Measurements from ENCODE around the gene C16orf74.

C16orf74 gene

DNA sequence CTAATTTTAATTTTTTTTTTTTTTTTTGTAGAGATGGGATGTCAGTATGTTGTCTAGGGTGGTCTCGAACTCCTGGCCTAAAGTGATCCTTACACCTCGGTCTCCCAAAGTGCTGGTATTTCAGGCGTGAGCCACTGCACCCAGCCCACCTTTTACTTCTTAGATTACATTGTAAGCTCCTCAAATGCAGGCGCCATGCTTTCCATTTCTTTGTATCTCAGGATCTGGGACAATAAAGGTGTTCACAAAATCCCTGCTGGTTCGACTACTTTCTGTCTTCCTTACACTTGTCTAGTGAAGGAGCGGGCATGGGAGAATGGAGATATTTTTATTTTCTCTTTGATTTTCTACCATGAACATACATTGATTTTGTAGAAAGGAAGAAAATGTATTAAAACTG lies 23.2 kb upstream of the C16orf74 start:
- no peak for DNase-seq

DNA sequence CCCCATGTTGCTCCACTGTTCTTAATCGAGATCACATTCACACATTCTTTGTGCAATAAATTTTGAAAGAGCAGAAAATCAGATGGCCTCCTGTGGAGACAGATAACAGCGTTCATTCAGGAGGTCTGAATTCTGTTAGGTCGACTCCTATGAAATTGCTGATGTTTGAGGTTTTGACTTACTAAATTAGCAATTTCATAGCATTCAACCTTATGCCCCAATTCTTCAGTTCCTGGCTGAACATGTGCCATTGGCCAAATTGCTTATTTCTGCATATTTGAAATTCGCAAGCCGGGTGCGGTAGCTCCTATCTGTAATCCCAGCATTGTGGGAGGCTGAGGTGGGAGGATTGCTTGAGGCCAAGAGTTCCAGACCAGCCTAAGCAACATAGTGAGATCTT lies 22.1 kb upstream of the C16orf74 start:
- DNase-seq = no peak

DNA sequence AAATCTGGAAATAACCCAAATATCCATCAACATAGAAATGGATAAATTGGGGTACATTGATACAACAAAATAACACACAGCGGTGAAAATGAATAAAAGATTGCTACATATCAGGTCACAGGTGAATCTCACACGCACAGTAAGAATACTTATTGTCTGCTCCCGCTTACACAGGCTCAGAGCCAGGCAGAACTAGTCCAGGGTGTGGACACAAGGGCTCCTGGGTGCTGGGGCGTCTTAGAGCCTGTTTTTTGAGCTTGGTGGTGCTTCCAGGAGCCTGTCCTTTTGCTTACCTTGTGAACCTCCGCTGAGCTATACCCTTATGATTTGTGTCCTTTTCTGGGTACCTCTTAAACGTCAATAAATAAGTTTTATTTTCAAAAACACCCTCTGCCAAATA lies 19.8 kb upstream of the C16orf74 start:
- no peak for DNase-seq

DNA sequence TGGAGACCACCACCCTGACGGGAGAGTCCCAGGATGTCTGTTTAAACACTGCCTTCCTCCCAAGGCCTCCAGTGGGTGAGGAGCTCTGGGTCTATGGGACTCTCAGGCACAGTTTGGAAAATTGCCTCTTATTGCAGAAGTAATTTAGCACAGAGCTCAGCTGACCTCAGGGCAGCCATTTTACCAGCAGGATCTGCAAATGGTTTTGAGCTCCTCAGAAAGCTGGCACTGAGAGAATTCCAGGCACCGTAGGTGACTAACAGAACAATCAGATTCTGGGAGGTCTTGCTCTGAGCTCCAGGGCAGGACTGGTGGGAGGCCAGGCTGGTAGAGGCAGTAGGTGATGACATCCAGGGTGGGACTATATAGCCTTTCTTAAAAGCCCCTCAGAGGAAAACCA lies 17.3 kb upstream of the C16orf74 start:
- no peak for DNase-seq

DNA sequence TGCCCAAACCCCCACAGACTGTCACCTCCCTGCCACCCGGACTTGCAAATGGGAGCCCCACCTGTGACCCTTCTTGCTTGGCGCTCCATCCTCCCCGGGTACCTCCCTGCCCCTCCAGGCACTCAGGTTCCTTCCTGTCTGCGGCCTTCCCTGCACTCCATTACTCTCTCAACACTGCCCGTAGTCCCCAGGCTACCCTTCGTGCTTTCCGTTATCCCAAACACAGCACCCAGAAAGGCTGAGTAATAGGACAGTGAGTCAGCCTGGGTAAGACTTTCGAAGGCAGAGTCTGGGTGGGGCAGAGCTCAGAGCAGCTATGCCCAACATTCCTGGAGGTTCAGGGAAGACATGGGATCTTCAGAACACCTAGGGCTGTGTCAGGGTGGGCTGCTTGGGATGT lies 16.6 kb upstream of the C16orf74 start:
- DNase-seq = no peak

DNA sequence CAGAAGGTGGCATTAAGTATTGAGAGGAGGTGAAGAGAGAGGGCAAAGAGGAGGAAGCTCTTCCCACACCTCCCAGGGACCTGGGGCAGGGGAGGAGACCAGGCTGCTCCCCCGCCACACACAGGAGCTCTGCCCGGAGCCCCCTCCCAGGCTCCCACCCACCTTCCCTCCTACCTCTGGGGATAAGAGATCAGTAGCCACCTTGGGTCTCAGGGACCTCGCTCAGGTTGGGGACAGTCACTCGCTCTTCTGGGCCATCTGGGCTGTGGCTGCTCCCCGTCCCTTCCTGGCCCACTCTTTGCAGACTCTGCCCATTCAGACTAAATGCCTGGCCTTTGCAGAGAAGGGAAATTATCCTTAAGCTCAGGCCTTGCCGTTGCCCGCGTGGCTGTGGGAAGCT lies 14.9 kb upstream of the C16orf74 start:
- DNase-seq = no peak

- DNase-seq = no peak
Measured at GRCh38 chr16:85765211-85765610, 14.3 kb upstream of the C16orf74 start.

GRCh38 chr16:85763616-85764015 lies 12.7 kb upstream of the C16orf74 start:
- DNase-seq = no peak

DNA sequence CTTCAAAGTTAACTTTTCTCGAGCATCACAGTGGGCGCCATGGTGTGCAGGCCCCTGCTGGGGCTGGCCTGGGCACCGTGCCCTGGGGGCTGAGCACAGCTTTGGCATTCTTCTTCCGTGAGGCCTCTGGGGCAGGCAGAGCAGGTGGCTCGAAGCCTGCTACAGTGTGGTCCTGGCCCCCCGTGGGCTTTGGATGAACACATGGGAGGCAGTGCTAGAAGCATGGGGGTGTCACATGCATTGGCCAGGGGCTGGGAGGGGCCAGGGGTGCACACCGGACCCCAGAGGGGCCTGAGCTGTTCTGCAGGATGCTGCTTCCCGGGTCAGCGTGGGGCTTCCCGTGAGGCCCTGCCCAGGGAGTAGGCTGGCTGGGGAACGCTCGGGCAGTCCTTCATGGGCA lies 12.1 kb upstream of the C16orf74 start:
- DNase-seq = no peak

- DNase-seq = no peak
Measured at GRCh38 chr16:85761861-85762260, 11.0 kb upstream of the C16orf74 start.

DNA sequence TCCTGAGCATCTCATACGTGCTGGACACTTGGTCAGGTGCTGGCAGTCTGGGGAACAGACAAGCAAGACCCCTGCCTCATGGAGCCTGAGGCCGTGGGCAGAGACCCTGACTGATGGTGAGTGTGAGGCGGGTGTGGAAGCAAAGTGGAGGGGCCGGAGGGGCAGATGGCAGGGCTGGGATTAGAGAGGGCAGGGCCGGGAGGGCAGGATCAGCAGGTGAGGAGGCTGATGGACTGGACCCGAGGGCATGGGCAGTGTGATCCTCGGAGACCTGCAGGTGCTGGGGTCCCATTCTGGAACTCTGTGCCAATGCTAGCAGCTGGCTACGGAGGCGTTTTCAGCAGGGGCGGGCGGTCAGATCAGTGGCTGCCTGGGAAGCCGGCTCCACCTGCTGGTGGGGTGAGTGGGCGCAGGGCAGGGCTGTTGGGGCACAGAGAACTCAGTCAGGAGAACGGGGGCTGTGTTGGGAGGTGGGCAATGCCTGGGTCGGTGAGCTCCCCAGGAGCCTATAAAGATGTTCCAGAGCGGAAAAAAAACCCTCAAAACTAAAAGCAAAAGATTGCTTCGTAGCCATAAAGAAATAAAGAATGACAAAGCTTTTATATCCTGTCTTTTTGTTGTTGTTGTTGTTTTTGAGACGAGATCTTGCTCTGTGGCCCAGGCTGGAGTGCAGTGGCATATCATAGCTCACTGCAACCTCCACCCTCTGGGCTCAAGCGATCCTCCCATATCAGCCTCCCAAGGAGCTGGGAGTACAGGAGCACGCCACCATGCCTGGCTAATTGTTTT lies 8.9 kb upstream of the C16orf74 start:
- DNase-seq = no peak

- no peak for DNase-seq
Measured at GRCh38 chr16:85759136-85759535, 8.2 kb upstream of the C16orf74 start.

DNA sequence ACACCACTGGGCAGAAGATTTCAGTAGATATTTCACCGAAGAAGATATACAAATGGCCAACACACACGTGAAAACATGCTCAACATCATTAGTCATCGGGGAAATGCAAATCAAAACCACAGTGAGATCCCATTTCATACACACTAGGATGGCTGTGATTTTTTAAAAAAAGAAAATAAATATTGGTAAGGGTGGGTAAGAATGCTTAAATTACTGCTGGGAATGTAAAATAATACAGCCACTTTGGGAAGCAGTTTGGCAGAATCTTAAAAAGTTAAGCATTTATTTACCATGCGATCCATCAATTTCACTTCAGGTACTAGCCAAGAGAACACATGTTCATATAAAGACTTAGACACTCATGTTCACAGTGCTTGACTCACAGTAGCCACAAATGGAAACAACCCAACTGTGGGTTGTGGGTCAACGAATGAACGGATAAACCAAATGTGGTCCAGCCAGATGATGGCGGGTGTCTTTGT lies 6.5 kb upstream of the C16orf74 start:
- DNase-seq = no peak

GRCh38 chr16:85755929-85756768 lies 5.3 kb upstream of the C16orf74 start:
- no peak for DNase-seq

- DNase-seq = no peak
Measured at GRCh38 chr16:85754413-85754812, 3.5 kb upstream of the C16orf74 start.

GRCh38 chr16:85753976-85754375 lies 3.1 kb upstream of the C16orf74 start:
- no peak for DNase-seq

DNA sequence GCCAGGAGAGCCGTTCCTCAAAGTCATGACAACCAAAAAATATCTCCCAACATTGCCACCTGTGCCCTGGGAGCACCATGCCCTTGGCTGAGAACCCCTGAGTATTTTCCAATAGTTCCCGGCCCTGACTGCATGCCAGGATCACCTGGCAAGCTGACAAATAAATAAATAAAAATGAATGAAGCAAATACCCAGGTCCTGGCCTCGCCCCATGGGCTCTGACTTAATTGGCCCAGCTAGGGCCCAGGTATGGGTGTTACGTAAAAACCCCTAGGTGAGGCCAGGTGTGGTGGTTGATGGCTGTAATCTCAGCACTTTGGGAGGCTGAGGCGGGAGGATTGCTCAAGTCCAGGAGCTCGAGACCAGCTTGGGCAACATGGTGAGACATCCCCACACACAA lies 2.7 kb upstream of the C16orf74 start:
- DNase-seq = no peak

DNA sequence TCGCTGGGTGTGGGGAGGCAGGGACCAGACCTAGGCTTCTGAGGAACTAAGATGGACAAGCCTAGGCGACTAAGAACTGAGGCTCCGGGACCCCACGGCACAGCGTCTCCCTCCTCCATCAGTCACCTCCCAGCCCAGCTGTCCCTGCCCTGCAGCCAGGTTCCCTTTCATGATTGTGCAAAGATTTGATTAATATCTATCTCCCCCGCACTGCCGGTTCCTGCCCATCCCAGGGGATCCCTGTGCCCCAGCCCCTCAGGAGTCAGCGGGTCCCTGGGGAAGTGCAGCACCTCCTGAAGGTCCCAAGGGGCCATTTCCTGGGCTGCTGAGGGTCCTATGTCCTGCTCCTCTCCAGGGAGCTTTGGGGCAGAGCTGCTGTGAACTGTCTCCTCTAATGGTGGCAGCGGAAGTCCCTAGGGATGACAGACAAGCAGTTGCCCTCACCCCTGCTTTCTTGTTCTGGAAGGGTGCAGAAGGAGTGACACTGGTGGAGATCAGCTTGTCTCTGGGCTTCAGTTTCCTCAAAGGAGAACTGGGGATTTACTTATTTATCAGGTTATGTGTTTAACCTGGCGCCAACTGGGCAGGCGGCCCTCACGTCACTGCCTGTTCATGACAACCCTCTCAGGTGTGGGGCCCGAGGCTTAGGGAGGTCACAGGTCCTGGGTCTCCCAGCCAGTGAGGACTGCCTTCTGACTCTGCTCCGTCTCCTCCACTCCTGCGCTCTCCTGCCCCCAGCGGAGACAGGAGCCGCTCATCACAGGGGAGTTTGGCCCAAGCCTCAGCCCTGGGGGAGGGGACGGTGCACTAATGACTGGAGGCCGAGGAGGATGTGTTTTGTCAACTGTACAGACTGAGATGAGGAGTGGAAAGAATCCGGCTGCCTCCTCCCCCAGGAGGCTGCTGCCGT lies 1.9 kb upstream of the C16orf74 start:
- no peak for DNase-seq

DNA sequence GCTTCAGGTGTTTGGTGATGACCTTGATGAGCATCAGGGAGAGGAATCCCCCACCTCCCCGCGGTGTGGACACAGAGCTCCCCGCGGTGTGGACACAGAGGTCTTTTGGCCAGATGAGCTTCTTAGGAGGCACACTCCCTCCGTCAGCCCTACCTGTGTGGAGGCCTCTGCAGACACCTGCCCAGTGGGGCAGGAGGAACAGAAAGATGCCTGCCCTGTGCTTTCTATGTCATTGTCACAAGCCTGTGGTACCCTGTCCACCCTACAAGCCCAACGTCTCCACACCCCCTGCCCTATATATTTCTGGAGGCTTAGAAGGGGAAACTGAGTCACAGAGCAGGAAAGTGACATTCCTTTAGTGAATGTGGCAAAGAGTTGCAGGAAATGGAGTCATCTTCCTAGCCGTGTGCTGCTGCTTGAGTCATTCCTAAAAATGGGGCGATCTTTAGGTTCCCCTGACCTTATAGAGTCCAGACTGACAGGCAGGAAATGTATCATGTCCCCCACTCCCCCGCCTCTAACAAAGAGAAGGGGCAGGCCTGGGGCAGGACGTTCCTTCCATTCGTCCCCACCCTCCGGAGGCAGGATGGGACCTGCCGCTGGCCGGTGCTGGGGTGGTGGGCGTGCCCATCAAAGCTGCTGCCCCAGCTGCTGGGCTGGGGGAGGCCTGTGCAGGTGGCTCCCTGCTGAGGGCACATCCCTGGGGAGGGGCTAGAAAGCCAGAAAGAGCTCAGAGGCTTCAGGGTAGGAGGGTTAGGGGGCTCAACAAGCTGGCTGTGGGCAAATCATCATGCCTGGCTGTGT lies 1.0 kb upstream of the C16orf74 start:
- no peak for DNase-seq

DNA sequence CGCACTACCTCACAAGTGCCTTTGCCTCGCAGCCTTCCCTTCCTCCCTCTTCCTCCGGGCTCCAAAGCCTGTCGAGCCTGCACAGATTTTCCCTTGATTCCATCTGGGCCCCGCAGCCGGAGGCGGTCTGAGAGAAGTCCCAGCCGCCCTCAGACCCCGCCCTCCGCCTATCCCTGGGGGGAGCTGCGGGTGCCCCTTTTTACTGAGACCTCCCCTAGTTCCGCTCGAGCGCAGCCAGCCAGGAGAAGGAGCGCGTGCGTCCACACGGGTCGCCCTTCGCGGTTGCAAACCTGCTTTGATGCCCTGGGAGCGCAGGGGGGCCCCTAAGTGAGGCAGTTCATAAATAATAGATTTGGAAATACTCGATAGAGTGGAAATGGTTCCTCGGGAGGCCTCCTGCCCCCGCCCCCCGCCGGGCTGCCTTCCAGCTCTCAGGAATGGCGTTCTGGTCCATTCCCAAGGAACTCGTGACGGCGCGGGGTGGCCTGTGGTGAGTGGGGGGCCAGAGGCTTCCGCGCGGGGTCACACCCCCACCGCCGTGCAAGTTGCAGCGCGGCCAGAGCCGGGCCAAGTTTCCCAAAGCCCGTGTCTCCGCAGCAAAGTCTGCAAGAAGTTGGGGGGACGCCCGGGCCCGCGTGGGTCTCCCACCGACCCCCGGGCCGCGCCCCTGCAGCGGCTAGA lies 610 bp downstream of the C16orf74 start:
- no peak for DNase-seq

DNA sequence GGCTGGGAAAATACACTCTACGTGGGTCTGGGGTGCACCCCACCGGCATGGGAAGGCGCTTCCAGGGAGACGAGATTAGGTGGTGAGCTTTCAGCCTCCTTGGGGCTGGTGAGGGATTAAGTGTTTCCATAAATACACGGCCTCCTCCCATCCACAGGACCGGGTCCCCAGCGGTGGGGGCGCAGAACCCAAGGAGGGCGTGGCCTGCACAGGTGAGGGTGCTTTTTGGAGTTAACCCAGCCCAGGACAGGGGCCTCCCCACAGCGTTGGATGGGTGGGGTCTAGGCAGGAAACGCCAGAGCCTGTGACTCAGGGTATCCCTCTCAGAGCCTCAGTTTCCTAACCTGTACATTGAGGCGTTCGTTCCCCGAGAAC lies 1.1 kb downstream of the C16orf74 start:
- no peak for DNase-seq
